Anterior cingulate cortex (tissue), 58 donors: ENCODE results near the gene PRODH2.
A peak's percentile ranks its signal among the peaks of the same experiment; 100 is the strongest.
"Not testable (repeated sequence)": the region's sequence is repeated elsewhere in the genome, so short reads cannot be mapped to it uniquely, and the experiment has no call there.

ENCODE experiments used
- DNase-seq, 58 donors: peaks; one replicate each; lab custom pipeline; 2025; lab: John Stamatoyannopoulos, UW

Gene PRODH2

DNA sequence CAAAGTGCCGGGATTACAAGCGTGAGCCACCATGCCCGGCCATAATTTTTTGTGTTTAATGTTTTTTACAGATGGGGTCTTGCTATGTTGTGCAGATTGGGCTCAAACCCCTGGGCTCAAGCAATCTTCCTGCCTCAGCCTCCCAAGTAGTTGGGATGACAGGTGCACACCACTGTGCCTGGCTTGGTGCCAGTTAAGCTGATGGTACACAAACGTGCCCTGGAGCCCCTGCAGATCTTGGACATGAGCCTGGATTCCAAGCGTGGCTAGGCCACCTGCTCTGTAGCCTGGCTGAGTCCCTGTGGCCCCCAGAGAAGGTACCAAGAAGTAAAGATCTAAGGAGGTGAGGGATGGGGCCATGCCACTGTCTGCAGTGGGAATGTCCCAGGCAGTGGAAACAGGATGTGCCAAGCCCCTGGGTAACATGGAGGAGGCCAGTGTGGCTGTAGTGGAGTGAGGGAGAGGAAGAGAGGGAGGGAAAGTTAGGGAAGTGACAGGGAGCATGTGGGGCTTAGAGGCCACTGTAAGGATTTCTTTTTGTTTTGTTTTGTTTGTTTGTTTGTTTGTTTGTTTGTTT is 7.0 kb downstream of the PRODH2 start:
- no peak for DNase-seq

DNA sequence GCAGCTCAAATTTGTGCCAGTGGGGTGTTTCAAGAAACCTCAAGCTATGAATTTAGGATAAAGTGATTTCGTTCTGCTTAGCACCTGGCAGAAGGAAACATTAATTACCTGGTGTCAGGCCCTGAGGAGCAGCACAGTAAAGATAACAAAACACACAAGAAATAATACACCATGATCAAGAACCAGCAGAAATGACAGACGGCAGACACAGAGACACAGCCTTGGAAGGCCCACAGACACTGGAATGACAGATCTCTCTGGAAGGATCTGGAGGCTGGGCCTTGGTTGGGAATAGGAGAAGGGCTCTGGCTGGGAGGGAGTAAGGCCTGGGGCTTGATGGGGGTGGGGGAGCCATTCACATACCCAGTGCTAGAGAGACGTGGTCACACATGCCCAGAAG is 10.8 kb downstream of the PRODH2 start:
- DNase-seq, result no peak

DNA sequence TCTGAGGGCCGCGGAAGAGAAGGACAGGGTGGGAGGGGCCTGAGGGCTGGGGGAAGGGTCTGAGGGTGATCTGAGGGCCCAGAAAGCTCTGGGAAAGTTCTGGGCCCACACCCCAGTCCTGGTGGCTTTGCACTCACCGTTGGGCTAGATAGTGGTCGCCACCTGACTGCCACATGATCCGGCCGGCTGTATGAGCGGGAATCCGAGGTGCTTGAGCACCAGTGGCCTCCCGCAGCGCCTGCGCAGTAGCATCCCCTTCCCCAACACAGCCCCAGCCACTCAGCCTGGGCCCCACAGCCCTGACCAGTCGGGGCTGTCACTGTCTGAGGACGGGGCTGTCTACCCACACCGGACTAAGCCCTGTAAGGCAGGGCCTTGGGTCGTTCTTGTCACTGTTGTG is 15.0 kb downstream of the PRODH2 start:
- peak in 39 of 58 donors; percentile 7 to 78 (median 34) for DNase-seq

DNA sequence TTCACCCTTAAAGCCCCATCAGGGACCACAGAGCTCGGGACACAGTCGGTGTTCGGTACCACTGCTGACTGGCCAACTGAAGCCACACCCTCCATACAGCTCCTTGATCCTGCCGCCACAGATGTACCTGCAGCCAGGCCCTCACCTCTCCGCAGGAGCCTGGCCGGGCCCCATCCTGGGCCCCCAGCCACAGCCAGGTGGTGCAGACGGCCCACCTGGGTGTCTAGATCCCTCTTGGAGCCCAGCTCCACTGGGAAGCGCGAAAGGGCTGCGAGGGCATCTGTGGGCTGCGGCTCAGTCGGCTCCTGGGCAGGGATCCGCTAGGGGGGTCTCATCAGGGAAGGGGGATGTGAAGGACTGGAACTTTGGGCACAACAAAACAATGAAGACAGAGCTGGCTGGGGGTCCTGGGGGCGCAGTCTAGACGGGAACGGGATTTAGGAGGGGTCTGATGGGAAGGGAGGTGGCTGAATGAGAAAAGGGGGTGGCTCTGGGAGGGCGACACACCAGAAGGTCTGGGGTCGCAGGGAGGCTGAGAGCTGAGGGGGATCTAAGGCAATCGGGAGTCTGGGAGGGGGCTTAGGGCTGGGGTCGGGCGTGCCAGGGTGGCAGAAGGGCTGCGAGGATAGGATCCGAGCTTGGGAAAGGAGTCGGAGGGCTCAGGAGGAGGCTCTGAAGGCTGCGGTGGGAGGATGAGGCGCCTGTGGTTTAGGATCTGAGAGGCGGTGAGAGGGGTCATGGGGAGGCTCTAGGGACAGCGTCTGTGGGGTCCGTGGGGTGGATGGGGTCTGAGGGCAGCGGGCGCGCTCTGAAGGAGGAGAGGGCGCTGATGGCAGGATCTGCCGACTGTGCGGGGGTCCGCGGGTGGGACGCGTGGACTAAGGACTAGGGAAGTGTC is 15.8 kb downstream of the PRODH2 start:
- DNase-seq, result no peak

DNA sequence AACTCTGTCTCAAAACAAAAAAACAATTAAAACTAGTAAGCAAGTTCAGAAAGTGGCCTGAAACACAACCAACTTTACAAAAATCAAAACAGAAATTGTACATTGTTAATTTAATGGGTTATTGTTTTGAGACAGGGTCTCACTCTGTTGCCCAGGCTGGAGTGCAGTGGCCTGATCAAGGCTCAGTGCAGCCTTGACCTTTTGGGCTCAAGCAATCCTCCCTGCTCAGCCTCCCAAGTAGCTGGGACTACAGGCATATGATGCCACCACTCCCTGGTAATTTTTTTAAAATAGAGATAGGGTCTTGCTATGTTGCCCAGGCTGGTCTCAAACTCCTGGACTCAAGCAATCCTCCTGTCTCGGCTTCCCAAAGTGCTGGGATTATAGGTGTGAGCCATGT is 17.1 kb downstream of the PRODH2 start:
- not testable (repeated sequence) for DNase-seq

DNA sequence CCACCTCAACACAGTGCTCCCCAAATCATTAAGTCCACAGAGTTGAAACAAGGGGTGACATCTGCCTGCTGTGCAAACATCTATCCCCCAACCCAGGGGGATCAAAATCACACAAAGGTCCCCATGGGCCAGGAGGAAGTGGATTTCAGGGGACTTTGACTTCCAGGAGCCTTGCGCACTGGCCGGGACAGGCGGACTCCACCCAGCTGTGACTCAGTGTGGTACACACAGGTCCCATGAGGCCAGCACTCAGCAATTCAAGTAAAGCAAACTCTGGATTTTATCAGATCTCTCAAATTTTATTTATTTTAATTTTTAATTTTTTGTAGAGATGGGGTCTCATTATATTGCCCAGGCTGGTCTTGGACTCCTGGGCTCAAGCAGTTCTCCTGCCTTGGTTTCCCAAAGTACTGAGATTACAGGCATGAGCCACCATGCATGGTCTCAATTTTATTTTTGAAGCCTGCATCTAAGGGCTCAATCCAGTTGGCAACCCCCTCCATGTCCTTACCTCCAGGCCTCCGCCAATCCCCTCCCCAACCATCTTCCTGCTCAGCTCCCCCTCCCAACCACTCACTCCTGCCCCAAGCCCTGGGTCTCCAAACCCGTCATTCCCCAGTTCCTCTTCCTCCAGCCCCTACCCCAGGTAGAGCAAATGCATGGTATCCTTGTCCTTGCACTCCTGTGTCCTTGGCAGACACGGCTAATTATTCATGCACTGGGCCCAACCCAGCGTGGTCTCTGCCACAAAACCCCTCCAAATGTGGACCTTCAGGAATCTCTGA is 19.1 kb downstream of the PRODH2 start:
- no peak for DNase-seq

DNA sequence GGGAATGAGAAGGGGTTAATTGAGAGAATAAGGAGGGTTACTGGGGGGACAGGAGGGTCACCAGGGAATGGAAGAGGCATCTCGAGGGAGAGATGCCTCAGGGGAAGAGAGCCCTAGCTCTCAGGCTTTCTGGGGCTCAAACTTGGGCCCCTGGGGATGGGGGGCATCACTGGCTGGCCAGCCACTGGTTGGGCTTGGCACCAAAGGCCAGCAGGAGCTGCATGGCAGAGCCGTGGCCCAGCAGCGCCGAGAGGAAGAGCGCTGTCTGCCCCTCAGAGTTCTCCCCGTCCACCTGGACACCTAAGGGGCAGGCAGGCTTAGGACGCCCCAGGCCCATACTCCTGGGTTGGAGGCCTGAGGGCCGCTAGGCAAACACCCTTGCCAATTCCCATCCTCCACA is 19.8 kb downstream of the PRODH2 start:
- no peak for DNase-seq

DNA sequence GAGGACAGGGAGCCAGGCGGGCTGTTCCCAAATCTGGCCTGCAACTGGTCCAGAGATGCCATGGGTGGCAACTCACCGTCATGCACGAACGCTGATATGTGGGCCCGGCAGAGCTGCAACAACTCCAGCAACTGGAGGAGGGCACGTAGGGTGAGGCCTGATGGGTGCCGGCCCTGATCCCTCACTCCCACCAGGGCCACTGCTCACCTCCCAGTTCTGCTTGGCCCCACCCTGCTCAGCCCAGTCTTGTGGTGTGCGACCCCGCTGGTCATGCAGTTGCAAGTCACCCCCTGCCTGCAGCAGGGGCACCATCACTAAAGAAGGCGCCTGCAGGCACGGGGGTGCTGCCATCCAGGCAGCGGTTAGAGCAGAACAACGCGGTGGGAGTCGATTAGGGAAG is 20.3 kb downstream of the PRODH2 start:
- no peak for DNase-seq

DNA sequence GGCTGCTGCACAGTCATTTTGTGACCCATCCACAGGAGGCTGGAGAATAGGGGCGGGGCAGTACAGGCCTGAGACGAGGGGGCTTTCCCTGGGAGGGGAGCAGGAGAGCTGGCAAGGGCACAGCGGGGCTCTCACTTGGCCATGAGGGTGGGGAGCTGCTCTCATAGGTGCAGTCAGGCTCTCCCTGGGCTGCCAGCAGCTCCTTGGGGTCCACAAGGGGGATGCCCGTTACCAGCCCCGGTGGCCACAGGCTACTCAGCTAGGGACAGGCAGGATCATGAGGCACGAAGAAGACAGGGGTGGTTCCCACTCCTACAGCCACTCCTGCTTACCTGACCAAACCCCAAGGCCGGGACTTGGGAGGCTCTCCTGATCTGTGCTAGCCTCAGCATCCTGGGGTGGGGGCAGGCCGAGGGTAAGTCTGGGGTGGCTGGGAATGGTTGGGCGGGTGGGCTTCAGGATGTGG is 20.8 kb downstream of the PRODH2 start:
- DNase-seq, result no peak

DNA sequence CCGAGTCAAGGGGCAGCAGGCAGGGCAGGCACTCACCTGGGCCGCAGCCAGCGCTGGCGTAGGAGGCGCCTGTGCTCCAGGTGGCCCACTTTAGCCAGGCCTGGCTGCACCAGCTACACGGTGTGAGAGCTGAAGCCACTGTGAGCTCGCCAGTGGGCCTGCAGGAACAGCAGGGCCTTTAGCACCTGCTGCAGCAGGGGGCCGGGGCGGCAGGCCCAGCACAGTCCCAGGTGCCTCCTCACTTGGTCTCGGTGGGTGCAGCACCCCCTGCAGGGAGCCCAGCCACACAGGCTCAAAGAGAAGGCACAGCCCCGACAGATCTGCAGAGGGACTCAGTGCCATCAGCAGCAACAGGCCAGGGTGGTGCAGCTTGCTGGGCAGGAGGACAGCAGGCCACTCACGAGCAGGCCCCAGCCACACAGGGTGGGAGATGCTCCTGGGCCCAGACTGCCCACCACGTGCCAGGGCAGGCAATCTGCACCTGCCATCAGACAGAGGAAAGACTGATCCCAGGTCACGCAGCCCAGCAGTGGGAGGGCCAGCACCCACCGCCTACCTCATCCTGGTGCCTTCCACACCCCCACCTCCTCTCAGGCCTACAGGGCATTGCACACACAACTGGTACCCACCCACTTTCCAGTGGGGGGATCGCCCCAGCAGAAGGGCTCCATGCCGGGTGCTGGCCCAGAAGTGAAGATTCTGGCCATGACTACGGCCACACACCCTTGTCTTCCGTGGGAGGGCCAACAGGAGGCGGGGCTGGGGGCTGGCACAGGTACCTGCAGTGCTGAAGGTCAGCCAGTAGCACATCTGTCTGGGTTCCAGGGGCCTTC is 21.4 kb downstream of the PRODH2 start:
- DNase-seq, result no peak

DNA sequence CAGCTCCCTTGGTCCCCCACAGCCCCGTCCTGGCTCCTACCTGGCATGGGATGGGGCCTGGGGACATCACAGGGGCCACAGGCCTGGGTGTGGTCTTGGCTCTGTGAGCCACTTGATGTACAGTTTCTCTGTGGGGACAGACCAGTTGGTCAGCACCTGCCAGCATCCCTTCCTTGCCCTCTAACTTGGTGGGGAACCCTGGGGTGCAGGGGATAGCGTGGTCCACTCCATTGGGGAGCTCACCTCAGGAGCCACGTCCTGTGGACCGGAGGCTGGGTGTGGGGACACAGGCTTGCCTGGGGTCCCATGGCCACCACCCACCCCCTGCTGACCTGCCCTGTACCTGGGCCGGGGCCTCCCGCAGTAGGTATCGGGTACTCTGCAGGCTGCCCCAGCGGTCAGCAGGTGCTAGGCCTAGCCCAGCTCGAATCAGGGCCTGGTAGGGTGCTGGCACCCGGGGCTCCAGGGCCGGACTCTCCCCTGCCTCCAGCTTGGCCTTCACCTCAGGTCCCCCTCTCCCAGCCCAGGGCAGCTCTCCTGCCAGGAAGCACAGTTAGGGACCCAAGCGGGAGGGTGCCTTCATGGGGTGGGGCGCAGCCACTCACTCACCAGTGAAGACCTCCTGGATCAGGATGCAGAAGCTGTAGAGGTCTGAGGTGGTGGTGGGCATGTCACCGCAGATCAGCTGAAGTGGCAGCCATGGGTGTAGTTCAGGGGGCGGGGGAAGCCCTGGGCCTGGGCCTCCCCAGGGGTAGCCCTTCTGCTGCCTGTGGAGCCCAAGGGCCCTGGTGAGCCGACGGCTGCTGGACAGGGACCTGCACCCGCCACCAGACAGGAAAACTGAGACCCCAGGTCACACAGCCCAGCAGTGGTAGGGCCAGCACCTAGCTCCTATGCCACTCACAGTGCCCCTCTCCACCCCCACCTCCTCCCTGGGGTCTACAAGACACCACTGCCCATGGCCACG is 22.4 kb downstream of the PRODH2 start:
- no peak for DNase-seq

DNA sequence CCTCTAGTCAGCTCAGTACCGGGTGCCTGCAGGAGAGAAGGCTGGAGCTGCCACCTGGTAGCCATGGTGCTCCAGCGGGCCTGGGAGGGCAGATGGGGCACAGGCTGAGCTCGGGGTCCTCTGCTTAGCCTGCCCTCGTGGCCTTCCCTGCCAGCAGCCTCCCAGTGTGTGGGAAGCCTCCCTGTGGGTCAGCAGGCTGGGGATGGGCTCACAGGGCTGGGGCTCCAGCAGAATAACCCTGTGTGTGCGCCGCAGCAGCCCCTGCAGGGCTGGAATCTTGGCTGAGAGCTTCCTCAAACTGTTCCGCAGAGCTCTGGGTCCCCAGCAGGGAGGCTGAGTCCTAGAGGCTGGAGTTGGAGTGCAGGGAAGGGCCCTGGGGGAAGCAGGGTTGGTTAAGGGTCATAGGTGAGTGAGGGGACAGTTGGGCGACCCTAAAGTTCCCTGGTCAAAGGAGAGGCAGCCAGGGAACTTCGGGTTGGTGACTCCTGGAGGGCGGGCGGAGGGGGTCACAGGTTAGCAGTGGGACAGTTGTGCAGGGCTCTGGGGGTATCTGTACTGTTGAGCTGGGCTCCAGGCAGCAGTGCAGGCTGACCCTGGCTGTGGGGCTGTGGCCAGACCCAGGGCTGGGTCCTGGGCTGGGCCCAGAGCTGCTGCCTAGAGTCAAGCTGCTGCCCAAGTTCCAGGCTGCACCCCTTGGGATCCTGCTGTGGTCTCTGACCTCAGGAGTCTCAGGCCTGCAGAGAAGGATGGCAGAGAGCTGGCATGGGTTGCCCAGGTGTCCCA is 23.3 kb downstream of the PRODH2 start:
- no peak for DNase-seq

DNA sequence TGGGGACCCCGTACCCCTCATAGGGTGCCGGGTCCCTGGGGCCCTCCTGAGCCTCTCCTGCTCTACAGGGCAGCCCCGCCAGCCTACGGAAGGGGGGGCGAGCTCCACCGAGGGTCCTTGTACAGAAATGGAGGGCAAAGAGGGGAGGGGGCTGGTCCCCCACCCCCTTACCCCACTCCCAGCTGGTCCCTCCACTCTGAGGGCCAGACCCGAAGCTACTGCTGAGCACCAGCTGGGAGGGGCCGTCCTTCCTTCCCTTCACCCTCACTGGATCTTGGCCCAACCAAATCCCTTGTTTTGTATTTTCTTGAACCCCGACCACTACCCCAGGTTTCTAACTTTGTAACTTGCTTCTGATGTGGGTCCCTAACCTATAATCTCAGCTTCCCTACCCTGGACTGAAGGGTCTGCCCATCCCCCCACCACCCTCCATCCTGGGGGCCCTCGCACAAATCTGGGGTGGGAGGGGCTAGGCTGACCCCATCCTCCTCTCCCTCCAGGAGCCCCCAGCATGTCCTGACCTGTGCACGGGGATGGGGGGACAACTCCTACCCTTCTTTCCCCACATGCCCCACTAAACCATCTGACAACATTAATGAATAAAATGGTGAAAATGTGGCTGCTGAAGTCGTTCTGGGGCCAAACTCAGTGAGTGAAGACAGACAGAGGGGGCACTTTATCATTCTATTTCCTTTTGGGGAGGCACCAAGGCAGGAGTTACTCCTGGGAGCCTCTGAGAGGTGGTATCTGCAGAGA is 24.3 kb downstream of the PRODH2 start:
- no peak for DNase-seq

DNA sequence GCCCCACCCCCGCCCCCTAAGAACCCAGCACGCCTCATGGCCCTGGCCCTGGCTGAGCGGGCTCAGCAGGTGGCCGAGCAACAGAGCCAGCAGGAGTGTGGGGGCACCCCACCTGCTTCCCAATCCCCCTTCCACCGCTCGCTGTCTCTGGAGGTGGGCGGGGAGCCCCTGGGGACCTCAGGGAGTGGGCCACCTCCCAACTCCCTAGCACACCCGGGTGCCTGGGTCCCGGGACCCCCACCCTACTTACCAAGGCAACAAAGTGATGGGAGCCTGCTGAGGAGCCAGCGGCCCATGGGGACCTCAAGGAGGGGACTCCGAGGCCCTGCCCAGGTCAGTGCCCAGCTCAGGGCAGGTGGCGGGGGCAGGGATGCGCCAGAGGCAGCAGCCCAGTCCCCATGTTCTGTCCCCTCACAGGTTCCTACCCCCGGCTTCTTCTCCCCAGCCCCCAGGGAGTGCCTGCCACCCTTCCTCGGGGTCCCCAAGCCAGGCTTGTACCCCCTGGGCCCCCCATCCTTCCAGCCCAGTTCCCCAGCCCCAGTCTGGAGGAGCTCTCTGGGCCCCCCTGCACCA is 25.3 kb downstream of the PRODH2 start:
- DNase-seq, result no peak

DNA sequence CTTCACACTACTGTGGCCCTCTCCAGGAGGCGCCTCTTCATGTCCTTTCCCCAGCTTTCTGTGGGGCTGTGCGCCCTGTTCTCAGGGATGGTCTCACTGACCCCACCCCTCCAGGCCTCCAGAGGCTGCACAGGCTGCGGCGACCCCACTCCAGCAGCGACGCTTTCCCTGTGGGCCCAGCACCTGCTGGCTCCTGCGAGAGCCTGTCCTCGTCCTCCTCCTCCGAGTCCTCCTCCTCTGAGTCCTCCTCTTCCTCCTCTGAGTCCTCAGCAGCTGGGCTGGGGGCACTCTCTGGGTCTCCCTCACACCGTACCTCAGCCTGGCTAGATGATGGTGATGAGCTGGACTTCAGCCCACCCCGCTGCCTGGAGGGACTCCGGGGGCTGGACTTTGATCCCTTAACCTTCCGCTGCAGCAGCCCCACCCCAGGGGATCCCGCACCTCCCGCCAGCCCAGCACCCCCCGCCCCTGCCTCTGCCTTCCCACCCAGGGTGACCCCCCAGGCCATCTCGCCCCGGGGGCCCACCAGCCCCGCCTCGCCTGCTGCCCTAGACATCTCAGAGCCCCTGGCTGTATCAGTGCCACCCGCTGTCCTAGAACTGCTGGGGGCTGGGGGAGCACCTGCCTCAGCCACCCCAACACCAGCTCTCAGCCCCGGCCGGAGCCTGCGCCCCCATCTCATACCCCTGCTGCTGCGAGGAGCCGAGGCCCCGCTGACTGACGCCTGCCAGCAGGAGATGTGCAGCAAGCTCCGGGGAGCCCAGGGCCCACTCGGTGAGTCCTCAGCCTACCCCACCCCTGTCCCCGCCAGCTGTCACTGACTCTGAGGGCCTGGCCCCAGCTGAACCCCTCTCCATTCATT is 26.1 kb downstream of the PRODH2 start:
- no peak for DNase-seq

DNA sequence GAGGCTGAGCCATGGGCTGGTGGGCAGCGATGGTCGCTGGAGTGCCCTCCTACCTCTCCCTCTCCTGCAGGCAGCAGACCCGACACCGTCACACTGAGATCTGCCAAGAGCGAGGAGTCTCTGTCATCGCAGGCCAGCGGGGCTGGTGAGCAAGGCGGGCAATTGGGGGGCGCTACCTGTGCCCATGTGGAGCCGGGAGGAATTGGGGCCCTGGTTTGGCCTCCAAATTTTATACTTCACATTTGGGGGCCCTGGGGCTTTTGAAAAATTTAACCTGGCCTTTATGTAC is 27.4 kb downstream of the PRODH2 start:
- no peak for DNase-seq
